K562 (cell line): ENCODE measurements around the gene OCIAD1. TPM values are rescaled to one million over a fixed set of nuclear protein-coding genes. Genes with fewer than 3 reads are reported as not detected.
A peak's percentile ranks its signal among the peaks of the same experiment; 100 is the strongest.

ENCODE experiments used
- ASH1L ChIP-seq: fragments of 450-650 bp; IDR thresholded peaks from 2 replicates; pipeline ENCODE4 v1.6.1; 2018; ENCODE audit warnings: borderline replicate concordance, mild to moderate bottlenecking, low read depth; ENCODE audit not compliant: partially characterized antibody
- ATF1 ChIP-seq, 2 experiments: fragments of 450-650 bp in 1 of 2; IDR thresholded peaks; 2 replicates each; pipeline ENCODE4 v1.6.1; 2016; ENCODE audit warnings: missing compliant biosample characterization in 1 of 2, missing genetic modification characterization in 1 of 2
- CAMTA2 ChIP-seq: fragments of 250-450 bp; sonication (Bioruptor Pico); conservative IDR thresholded peaks from 2 replicates; pipeline ENCODE4 v1.5.1; 2022
- DPF2 ChIP-seq: fragments of 450-650 bp; IDR thresholded peaks from 2 replicates; pipeline ENCODE4 v1.6.1; 2016
- GTF2B ChIP-seq: IDR thresholded peaks from 2 replicates; pipeline ENCODE4 v1.6.1; 2011; ENCODE audit not compliant: insufficient read length; ENCODE audit errors: extremely low read depth
- KAT8 ChIP-seq: fragments of 450-650 bp; IDR thresholded peaks from 2 replicates; pipeline ENCODE4 v1.6.1; 2016; ENCODE audit warnings: low read depth, mild to moderate bottlenecking
- MCM5 ChIP-seq: fragments of 450-650 bp; IDR thresholded peaks from 2 replicates; pipeline ENCODE4 v1.6.1; 2016; ENCODE audit warnings: low read depth
- NCOA1 ChIP-seq: fragments of 450-650 bp; IDR thresholded peaks from 2 replicates; pipeline ENCODE4 v1.6.1; 2016; ENCODE audit warnings: low read depth
- PHB ChIP-seq: fragments of 250-450 bp; sonication (Bioruptor Pico); IDR thresholded peaks from 2 replicates; pipeline ENCODE4 v1.5.0; 2021
- RAD21 ChIP-seq, 2 experiments: fragments of 250-450 bp in 1 of 2; fragments of 450-650 bp in 1 of 2; sonication (Bioruptor Pico) in 1 of 2; formaldehyde crosslinking in 1 of 2; IDR thresholded peaks in 1 of 2; conservative IDR thresholded peaks in 1 of 2; 2 replicates each; pipeline versions ENCODE4 v1.4.0 to v1.8.0; 2020 to 2022; ENCODE audit warnings: mild to moderate bottlenecking in 2 of 2, moderate library complexity in 1 of 2
- SIRT6 ChIP-seq: IDR thresholded peaks from one replicate; pipeline ENCODE4 v1.6.1; 2012; ENCODE audit warnings: low read depth, mild to moderate bottlenecking, control low read depth, inconsistent platforms, low read length, moderate library complexity
- ZBTB1 ChIP-seq: sonication (generic); formaldehyde crosslinking; IDR thresholded peaks from 2 replicates; pipeline ENCODE4 v1.8.1; 2023; ENCODE audit warnings: missing genetic modification reagents, low read depth, mild to moderate bottlenecking, borderline replicate concordance
- polyA plus RNA-seq, 8 experiments: library from polyadenylated mRNA; depleted of rRNA in 4 of 8; stranded (reverse) in 5 of 8; unstranded in 3 of 8; fragments of >200 nt; fragmentation: Nextera tagmentation in 2 of 8; fragmentation: Illumina TruSeq in 1 of 8; extraction: Ambion mirVana in 2 of 8; extraction: Trizol in 1 of 8; gene quantifications; 2 replicates each; pipeline versions ENCODE4 v1.2.1 to v1.2.3, GENCODE V29; 2011 to 2014; ENCODE audit warnings: inconsistent platforms in 1 of 8, missing spikeins in 1 of 8
- total RNA-seq, 7 experiments: library from RNA; depleted of rRNA in 6 of 7; stranded (reverse); fragments of >200 nt in 6 of 7; fragmentation: Illumina TruSeq in 2 of 7; extraction: Trizol in 2 of 7; gene quantifications; 2 replicates each; pipeline versions ENCODE4 v1.2.1 to v1.2.3, GENCODE V29; 2011 to 2021; ENCODE audit warnings: low replicate concordance in 1 of 7
- TF ChIP-seq, protein P1 (sequence below): fragments of 250-450 bp; sonication (Bioruptor Pico); IDR thresholded peaks from 2 replicates; pipeline ENCODE4 v1.4.0; 2020; ENCODE audit warnings: borderline replicate concordance
- TF ChIP-seq, protein P2 (sequence below), 2 experiments: fragments of 450-650 bp in 1 of 2; sonication (generic) in 1 of 2; formaldehyde crosslinking in 1 of 2; IDR thresholded peaks in 1 of 2; conservative IDR thresholded peaks in 1 of 2; 2 replicates each; pipeline versions ENCODE4 v1.6.1 to v1.8.1; 2016 to 2023; ENCODE audit warnings: mild to moderate bottlenecking in 2 of 2, moderate library complexity in 2 of 2, inconsistent platforms in 1 of 2, missing genetic modification reagents in 1 of 2

OCIAD1 gene
- total and polyA plus RNA-seq, 9 of the 15 experiments (the other 6 are each of a cell fraction or from before 2014, with no cell fraction given), result 99.0 to 358 (median 196) TPM

- TF ChIP-seq MCM5, result no peak
- TF ChIP-seq, protein P1, sequence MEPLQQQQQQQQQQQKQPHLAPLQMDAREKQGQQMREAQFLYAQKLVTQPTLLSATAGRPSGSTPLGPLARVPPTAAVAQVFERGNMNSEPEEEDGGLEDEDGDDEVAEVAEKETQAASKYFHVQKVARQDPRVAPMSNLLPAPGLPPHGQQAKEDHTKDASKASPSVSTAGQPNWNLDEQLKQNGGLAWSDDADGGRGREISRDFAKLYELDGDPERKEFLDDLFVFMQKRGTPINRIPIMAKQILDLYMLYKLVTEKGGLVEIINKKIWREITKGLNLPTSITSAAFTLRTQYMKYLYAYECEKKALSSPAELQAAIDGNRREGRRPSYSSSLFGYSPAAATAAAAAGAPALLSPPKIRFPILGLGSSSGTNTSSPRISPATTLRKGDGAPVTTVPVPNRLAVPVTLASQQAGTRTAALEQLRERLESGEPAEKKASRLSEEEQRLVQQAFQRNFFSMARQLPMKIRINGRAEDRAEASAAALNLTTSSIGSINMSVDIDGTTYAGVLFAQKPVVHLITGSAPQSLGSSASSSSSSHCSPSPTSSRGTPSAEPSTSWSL (CRISPR knock-in tag), result no peak
- no peak for TF ChIP-seq GTF2B
- no peak for TF ChIP-seq NCOA1
- TF ChIP-seq ATF1 (CRISPR knock-in tag; IDR thresholded peaks at IDR 0.05), result no peak
- TF ChIP-seq ATF1 (tag; IDR thresholded peaks at IDR 0.05), result no peak
- no peak for TF ChIP-seq KAT8
- peak; percentile 45; the same call in 1 of the 2 replicates for TF ChIP-seq DPF2
- TF ChIP-seq PHB, result no peak
- TF ChIP-seq, protein P2, sequence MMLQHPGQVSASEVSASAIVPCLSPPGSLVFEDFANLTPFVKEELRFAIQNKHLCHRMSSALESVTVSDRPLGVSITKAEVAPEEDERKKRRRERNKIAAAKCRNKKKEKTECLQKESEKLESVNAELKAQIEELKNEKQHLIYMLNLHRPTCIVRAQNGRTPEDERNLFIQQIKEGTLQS (IDR thresholded peaks at IDR 0.05), result peak; percentile 90
- TF ChIP-seq, protein P2 (CRISPR knock-in tag; conservative IDR thresholded peaks at IDR 0.05), result no peak
- TF ChIP-seq SIRT6, result no peak
- no peak for TF ChIP-seq CAMTA2 (CRISPR knock-in tag)
- TF ChIP-seq ASH1L, result no peak
- no peak for TF ChIP-seq ZBTB1
- no peak for TF ChIP-seq RAD21 (CRISPR knock-in tag; conservative IDR thresholded peaks at IDR 0.05 in 1 of 2, IDR thresholded peaks at IDR 0.05 in 1 of 2)
- TF ChIP-seq, all 486 proteins: peak for 14
Measured at GRCh38 chr4:48909697-48910096, 78.8 kb downstream of the OCIAD1 start (continued).
